ENCODE results near the gene SLC51B.

SLC51B gene

DNA sequence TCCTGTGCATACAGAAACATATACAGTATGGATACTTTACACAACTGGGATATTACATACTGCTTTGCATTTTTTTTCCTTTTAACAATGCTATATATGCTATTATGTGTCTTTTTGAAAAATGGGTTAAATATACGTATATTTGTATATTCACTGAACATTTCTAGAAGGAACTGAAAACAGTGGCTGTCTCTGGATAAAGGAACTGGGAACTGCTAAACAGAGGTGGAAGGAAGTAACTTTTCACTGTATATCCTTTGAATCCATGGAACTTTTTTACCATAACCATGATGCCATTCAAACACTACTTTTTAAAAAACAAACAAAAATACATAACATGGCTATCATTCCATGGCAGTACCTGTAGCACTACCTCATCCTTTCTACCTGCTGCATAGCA, 17.6 kb upstream of the SLC51B start:
- H3K9me3 ChIP-seq (ENCODE audit: control insufficient read depth, low read length): no peaks in the 10 kb centered on the region
- H3K4me1 ChIP-seq (ENCODE audit: control insufficient read depth, insufficient read depth, low read length): no peaks in the 10 kb centered on the region
- H3K27me3 ChIP-seq (ENCODE audit: control insufficient read depth, insufficient read depth, low read length, poor library complexity, severe bottlenecking): no peaks in the 10 kb centered on the region
- no peak overlapping the region for H3K4me3 ChIP-seq (ENCODE audit: insufficient read depth, low read depth, low read length)
- peaks cover 10% of the 10 kb centered on the region for H3K36me3 ChIP-seq (ENCODE audit: control insufficient read depth, insufficient read depth, low read length)
- H3K27ac ChIP-seq (ENCODE audit: insufficient read depth, low read depth, low read length, poor library complexity, severe bottlenecking): no peak overlapping the region
- WGBS, 2 experiments: 100% methylated on average over 1 of the region's 1 CpG; no CpG with 5 or more reads in 1 of the 2 experiments

DNA sequence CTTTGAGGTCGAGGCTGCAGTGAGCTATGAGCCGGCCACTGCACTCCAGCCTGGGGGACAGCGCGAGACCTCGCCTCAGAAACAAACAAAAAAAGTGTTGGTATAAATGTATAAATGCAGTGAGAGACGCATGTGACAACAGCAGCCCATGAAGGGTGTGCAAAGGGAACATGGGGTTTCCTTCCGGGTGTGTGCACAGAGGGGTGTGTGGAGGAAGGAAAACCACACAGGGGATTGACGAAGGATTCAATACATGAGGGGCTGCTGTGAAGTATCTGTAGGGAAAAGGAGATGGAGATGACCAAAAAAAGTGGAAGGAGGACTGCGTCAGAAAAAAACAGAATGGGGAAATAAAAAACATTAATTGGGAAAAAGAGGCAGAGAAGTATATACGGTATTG, 16.8 kb upstream of the SLC51B start:
- peaks cover 10% of the 10 kb centered on the region for H3K36me3 ChIP-seq (ENCODE audit: control insufficient read depth, insufficient read depth, low read length)
- no peaks in the 10 kb centered on the region for H3K27me3 ChIP-seq (ENCODE audit: control insufficient read depth, insufficient read depth, low read length, poor library complexity, severe bottlenecking)

DNA sequence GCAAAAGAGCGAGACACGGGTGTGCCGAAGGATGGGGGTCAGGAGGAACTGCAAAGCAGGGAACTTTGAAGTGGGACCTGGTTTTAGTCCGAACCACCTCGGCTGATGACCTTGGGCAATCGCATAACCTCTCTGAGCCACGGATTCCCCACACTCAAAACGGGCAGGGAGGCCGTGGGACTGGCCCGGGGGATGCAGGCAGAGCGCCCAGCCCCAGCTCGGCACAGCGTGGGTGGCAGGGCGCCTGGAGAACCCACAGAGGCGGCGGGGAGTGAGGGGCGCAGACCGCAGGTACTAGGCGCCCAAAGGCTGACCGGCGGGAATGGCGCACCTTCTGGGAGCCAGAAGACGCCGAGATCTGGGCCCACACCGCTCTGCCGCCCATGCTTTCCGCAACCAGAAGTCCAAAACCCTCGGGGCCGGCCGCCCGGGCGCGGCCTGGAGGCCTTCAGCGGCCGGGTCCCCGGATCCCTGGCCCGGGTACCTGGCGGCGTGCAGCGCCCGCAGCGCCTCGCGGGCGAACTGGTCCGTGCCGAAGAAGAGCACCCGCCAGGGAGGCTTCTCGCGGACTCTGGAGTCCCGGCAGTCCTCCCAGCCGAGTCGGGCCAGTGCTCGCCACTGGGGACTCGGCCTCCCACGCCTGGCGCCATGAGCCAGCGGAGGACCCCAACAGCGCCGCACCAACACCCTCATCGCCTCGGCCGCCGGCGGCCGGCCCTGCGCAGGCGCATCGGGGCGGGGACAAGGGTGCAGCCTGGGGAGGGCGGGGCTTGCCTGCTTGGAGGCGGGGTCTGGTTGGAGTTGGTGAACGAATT, 16.1 kb upstream of the SLC51B start, which contains the start of gene MTFMT:
TSS of gene MTFMT (minus strand) at position 719 of the 815 bp plus-strand sequence. CDS start at position 693, 26 bp downstream.
- Histone ChIP-seq H3K27ac (ENCODE audit: insufficient read depth, low read depth, low read length, poor library complexity, severe bottlenecking) (no peak within 1 kb of the TSS), H3K4me3 (ENCODE audit: insufficient read depth, low read depth, low read length) (peak within 1 kb of the TSS; percentile 70), H3K27me3 (ENCODE audit: control insufficient read depth, insufficient read depth, low read length, poor library complexity, severe bottlenecking) (no peaks in the 10 kb centered on the region), H3K36me3 (ENCODE audit: control insufficient read depth, insufficient read depth, low read length) (peaks cover 10% of the 10 kb centered on the region), H3K4me1 (ENCODE audit: control insufficient read depth, insufficient read depth, low read length) (no peaks in the 10 kb centered on the region), H3K9me3 (ENCODE audit: control insufficient read depth, low read length) (no peaks in the 10 kb centered on the region)
- 1% methylated on average over 73 of the region's 73 CpGs for WGBS, 2 experiments

More for the DNA sequence above, 16.8 kb upstream of the SLC51B start:
- Histone ChIP-seq H3K27ac (ENCODE audit: insufficient read depth, low read depth, low read length, poor library complexity, severe bottlenecking) (no peak overlapping the region), H3K9me3 (ENCODE audit: control insufficient read depth, low read length) (no peaks in the 10 kb centered on the region), H3K4me3 (ENCODE audit: insufficient read depth, low read depth, low read length) (peak overlapping the region; percentile 70), H3K4me1 (ENCODE audit: control insufficient read depth, insufficient read depth, low read length) (no peaks in the 10 kb centered on the region)
- WGBS, 2 experiments: 76 to 77% methylated on average over 10 of the region's 10 CpGs

DNA sequence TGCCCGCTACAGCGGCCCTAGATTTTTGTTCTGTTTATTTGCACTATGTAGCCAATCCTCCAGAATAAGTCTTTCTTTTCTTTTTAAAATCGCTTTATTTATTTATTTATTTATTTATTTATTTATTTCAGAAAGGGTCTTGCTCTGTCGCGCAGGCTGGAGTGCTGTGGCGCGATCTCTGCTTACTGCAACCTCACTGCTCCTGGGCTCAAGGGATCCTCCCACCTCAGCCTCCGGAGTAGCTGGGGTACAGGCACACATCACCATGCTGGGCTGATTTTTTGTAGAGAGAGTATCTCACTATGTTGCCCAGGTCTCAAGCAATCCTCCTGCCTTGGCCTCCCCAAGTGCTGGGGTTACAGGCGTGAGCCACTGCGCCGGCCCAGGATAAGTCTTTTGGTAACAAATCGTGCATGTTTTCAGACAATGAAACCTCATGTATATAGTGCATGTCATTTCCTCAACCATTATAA, 15.4 kb upstream of the SLC51B start:
- H3K36me3 ChIP-seq (ENCODE audit: control insufficient read depth, insufficient read depth, low read length): peaks cover 10% of the 10 kb centered on the region
- 71 to 75% methylated on average over 10 to 11 of the region's 12 CpGs for WGBS, 2 experiments
- H3K27ac ChIP-seq (ENCODE audit: insufficient read depth, low read depth, low read length, poor library complexity, severe bottlenecking): no peak overlapping the region
- no peaks in the 10 kb centered on the region for H3K27me3 ChIP-seq (ENCODE audit: control insufficient read depth, insufficient read depth, low read length, poor library complexity, severe bottlenecking)
- H3K9me3 ChIP-seq (ENCODE audit: control insufficient read depth, low read length): no peaks in the 10 kb centered on the region
- no peaks in the 10 kb centered on the region for H3K4me1 ChIP-seq (ENCODE audit: control insufficient read depth, insufficient read depth, low read length)
- peak overlapping the region; percentile 70 for H3K4me3 ChIP-seq (ENCODE audit: insufficient read depth, low read depth, low read length)

DNA sequence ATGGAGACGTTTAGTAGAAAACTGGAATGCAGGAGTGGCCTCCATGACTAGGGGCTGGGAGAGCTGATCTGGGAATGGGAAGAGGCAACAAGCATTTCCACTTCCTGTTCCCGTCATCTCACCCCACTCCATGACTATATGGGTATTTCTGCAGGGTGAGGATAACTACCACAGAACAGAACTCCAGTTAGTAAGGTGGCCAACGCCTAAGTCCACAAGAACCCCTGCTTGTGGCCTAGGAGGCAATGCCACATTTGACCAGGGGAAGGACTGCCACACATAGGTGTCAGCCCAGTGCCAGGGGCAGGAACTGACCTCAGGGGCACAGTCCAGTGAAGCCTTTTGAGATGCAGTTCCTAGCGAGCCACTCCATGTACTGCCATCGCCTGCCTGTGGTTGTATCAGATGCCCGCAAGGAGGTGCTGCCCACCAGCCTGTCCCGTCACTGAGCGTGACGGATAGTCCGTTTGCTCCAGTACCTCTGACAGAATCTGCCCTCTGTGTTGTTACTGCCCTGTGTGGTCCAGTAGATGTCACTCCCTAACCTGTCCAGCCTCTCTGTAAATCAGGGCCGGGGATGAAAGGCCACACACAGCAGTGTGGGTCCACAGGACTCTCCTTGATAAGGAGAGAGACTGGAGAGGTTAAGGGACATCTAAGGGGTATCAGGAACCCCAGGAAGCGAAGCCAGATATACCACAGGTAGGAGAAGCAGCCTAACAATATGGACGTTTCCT, 12.2 kb upstream of the SLC51B start:
- Histone ChIP-seq H3K9me3 (ENCODE audit: control insufficient read depth, low read length) (no peaks in the 10 kb centered on the region), H3K27me3 (ENCODE audit: control insufficient read depth, insufficient read depth, low read length, poor library complexity, severe bottlenecking) (no peaks in the 10 kb centered on the region), H3K4me1 (ENCODE audit: control insufficient read depth, insufficient read depth, low read length) (no peaks in the 10 kb centered on the region), H3K36me3 (ENCODE audit: control insufficient read depth, insufficient read depth, low read length) (no peaks in the 10 kb centered on the region), H3K27ac (ENCODE audit: insufficient read depth, low read depth, low read length, poor library complexity, severe bottlenecking) (no peak overlapping the region), H3K4me3 (ENCODE audit: insufficient read depth, low read depth, low read length) (no peak overlapping the region)
- WGBS, 2 experiments: 34 to 37% methylated on average over 13 of the region's 13 CpGs

DNA sequence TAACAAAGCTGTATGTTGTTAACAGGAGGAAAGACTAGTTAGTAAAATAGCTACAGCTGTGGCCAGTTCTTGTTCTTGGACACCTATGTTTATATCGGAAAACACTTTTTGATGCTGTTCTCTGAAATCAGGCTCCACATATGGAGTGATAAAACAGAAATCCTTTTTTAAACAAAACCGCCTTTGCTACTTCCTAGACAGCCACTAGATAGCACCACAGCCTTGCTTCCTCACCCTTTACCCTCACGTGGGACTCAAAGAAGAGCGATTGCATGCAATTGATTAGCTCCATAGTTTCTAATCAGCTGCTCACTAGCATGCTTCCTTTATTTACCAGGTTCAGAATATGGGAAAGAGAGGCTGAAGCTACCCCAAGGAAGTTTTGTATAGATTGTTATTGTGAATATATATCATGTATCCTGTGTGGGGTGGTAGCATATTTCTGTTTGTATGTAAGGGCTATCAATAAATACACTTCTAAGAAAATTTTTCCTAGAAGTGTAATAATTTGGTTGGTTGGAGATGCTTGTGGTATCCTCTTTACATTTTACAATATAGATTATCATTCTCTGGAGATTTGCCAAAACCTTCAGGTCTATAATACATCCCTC, 11.4 kb upstream of the SLC51B start:
- WGBS, 2 experiments: 48 to 49% methylated on average over 4 of the region's 4 CpGs
- H3K9me3 ChIP-seq (ENCODE audit: control insufficient read depth, low read length): no peaks in the 10 kb centered on the region
- H3K4me1 ChIP-seq (ENCODE audit: control insufficient read depth, insufficient read depth, low read length): no peaks in the 10 kb centered on the region
- no peak overlapping the region for H3K4me3 ChIP-seq (ENCODE audit: insufficient read depth, low read depth, low read length)
- no peaks in the 10 kb centered on the region for H3K36me3 ChIP-seq (ENCODE audit: control insufficient read depth, insufficient read depth, low read length)
- no peak overlapping the region for H3K27ac ChIP-seq (ENCODE audit: insufficient read depth, low read depth, low read length, poor library complexity, severe bottlenecking)
- no peaks in the 10 kb centered on the region for H3K27me3 ChIP-seq (ENCODE audit: control insufficient read depth, insufficient read depth, low read length, poor library complexity, severe bottlenecking)

DNA sequence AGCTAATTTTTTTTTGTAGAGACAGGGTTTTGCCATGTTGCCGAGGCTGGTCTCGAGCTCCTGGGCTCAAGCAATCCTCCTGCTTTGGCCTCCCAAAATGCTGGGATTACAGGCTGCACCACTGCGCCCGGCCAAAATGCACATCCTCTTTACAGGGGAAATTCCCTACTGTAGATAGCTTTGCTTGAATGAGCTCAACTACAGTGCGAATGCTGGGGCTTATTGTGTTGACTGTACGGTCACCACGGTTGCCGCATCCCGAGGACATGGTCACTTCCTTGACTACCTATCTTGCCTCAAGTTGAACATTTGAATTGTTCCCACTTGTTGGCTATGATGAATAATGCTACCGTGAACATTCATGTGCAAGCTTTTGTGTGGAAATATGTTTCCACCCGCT, 10.5 kb upstream of the SLC51B start:
- WGBS, 2 experiments: 93 to 96% methylated on average over 11 of the region's 11 CpGs
- Histone ChIP-seq H3K9me3 (ENCODE audit: control insufficient read depth, low read length) (no peaks in the 10 kb centered on the region), H3K4me3 (ENCODE audit: insufficient read depth, low read depth, low read length) (no peak overlapping the region), H3K27me3 (ENCODE audit: control insufficient read depth, insufficient read depth, low read length, poor library complexity, severe bottlenecking) (no peaks in the 10 kb centered on the region), H3K27ac (ENCODE audit: insufficient read depth, low read depth, low read length, poor library complexity, severe bottlenecking) (no peak overlapping the region), H3K4me1 (ENCODE audit: control insufficient read depth, insufficient read depth, low read length) (no peaks in the 10 kb centered on the region), H3K36me3 (ENCODE audit: control insufficient read depth, insufficient read depth, low read length) (no peaks in the 10 kb centered on the region)

DNA sequence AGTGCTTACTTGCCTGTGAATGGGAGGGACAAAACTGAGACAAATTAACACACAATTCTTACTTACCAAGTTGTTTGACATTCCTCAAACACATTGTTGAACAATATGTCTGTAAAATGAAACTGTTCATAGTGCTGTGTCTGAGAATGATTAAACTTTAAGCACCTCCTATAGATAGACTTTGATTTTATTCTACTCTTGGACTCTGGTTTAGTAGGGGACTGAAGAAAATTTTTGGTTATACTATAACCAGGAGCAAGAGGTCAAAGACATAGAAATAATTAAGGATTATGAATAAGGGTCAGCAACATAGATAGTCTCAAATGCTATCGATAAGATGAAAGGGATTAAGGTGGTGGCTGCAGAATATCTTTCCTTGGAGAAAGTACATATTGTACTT, 7.9 kb upstream of the SLC51B start:
- Histone ChIP-seq H3K36me3 (ENCODE audit: control insufficient read depth, insufficient read depth, low read length) (no peaks in the 10 kb centered on the region), H3K27ac (ENCODE audit: insufficient read depth, low read depth, low read length, poor library complexity, severe bottlenecking) (no peak overlapping the region)
- WGBS, 2 experiments: 90 to 100% methylated on average over 1 of the region's 1 CpG

DNA sequence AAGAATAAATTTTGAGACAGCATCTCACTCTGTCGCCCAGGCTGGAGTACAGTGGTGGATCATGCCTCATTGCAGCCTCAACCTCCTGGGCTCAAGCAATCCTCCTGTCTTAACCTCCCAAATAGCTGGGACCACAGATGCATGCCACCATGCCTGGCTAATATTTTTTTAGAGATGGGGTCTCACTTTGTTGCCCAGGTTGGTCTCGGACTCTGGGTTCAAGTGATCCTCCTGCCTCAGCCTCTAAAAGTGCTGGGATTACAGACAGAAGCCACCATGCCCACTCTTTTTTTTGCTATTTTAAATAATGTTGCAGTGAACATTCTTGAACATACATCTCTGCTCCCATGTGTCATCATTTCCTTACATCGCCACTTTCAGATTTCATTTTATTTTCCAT, 6.8 kb upstream of the SLC51B start:
- WGBS, 2 experiments: 95 to 97% methylated on average over 3 of the region's 3 CpGs
- no peak overlapping the region for H3K4me3 ChIP-seq (ENCODE audit: insufficient read depth, low read depth, low read length)
- no peaks in the 10 kb centered on the region for H3K9me3 ChIP-seq (ENCODE audit: control insufficient read depth, low read length)
- no peaks in the 10 kb centered on the region for H3K4me1 ChIP-seq (ENCODE audit: control insufficient read depth, insufficient read depth, low read length)
- no peaks in the 10 kb centered on the region for H3K27me3 ChIP-seq (ENCODE audit: control insufficient read depth, insufficient read depth, low read length, poor library complexity, severe bottlenecking)
- no peaks in the 10 kb centered on the region for H3K36me3 ChIP-seq (ENCODE audit: control insufficient read depth, insufficient read depth, low read length)
- H3K27ac ChIP-seq (ENCODE audit: insufficient read depth, low read depth, low read length, poor library complexity, severe bottlenecking): no peak overlapping the region

More for the DNA sequence above, 7.9 kb upstream of the SLC51B start:
- Histone ChIP-seq H3K4me3 (ENCODE audit: insufficient read depth, low read depth, low read length) (no peak overlapping the region), H3K4me1 (ENCODE audit: control insufficient read depth, insufficient read depth, low read length) (no peaks in the 10 kb centered on the region), H3K9me3 (ENCODE audit: control insufficient read depth, low read length) (no peaks in the 10 kb centered on the region), H3K27me3 (ENCODE audit: control insufficient read depth, insufficient read depth, low read length, poor library complexity, severe bottlenecking) (no peaks in the 10 kb centered on the region)

DNA sequence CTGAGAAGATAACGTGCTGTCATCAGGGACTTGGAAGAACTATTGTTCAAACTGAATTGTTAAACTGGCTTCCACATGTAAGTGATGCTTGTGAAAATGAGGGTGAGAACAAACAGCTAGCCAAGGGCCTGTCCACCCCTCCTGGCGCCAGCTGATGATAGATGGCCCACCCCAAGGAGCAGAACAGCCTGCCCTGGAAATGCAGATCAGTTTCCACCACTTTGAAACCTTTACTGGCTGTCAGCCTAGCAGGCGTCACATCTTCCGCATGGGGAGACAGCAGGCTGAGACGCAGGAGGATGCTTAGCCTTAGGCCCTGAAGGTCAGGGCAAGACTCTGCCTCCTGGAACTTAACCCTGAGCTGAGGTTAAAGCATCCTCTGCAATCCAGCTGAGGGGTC, 6.4 kb upstream of the SLC51B start:
- H3K27ac ChIP-seq (ENCODE audit: insufficient read depth, low read depth, low read length, poor library complexity, severe bottlenecking): no peak overlapping the region
- 83 to 87% methylated on average over 5 of the region's 5 CpGs for WGBS, 2 experiments

More for the DNA sequence above, 6.4 kb upstream of the SLC51B start:
- no peaks in the 10 kb centered on the region for H3K27me3 ChIP-seq (ENCODE audit: control insufficient read depth, insufficient read depth, low read length, poor library complexity, severe bottlenecking)
- no peaks in the 10 kb centered on the region for H3K4me1 ChIP-seq (ENCODE audit: control insufficient read depth, insufficient read depth, low read length)
- H3K4me3 ChIP-seq (ENCODE audit: insufficient read depth, low read depth, low read length): no peak overlapping the region
- H3K9me3 ChIP-seq (ENCODE audit: control insufficient read depth, low read length): no peaks in the 10 kb centered on the region
- no peaks in the 10 kb centered on the region for H3K36me3 ChIP-seq (ENCODE audit: control insufficient read depth, insufficient read depth, low read length)
